AG09319 (cell line): ENCODE data around the gene STT3A.

Experiments used
- DNase-seq: peaks from one replicate; pipeline ENCODE4 v3.0.0-alpha.2; 2010; ENCODE audit warnings: low read depth; ENCODE audit errors: extremely low read depth
- TF ChIP-seq, protein P1 (sequence below): IDR thresholded peaks from 2 replicates; pipeline ENCODE4 v1.5.1; 2011; ENCODE audit warnings: low read depth, mild to moderate bottlenecking, inconsistent platforms, low read length, moderate library complexity

STT3A gene

GRCh38 chr11:125626288-125626950 is 33.8 kb downstream of the STT3A start:
- TF ChIP-seq, protein P1, sequence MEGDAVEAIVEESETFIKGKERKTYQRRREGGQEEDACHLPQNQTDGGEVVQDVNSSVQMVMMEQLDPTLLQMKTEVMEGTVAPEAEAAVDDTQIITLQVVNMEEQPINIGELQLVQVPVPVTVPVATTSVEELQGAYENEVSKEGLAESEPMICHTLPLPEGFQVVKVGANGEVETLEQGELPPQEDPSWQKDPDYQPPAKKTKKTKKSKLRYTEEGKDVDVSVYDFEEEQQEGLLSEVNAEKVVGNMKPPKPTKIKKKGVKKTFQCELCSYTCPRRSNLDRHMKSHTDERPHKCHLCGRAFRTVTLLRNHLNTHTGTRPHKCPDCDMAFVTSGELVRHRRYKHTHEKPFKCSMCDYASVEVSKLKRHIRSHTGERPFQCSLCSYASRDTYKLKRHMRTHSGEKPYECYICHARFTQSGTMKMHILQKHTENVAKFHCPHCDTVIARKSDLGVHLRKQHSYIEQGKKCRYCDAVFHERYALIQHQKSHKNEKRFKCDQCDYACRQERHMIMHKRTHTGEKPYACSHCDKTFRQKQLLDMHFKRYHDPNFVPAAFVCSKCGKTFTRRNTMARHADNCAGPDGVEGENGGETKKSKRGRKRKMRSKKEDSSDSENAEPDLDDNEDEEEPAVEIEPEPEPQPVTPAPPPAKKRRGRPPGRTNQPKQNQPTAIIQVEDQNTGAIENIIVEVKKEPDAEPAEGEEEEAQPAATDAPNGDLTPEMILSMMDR = peak; percentile 36
- DNase-seq = peak; percentile 66

GRCh38 chr11:125627236-125627910 is 34.7 kb downstream of the STT3A start:
- TF ChIP-seq, protein P1 = no peak

DNA sequence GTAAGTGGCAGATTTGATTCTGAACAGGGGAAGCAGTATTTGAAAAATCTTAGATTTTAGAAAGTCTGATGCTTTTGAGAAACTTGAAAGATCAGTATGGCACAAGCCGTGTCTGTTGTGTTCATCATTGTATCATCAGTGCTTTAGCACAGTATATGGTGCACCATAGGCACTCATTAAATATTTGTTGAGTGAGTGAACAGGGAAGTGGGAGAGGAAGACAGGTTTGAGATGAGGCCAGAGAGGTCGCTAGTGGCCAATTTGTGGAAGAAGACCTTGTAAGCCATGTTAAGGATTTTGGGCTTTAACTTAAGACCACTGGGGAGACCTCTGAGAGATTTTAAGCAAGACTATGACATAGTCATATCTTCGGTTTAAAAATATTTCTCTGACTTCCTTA is 45.2 kb downstream of the STT3A start:
- TF ChIP-seq, protein P1 = no peak
- no peak for DNase-seq

More at GRCh38 chr11:125627236-125627910, 34.7 kb downstream of the STT3A start:
- no peak for DNase-seq

GRCh38 chr11:125638315-125638714 is 45.7 kb downstream of the STT3A start:
- TF ChIP-seq, protein P1 = no peak
- no peak for DNase-seq

DNA sequence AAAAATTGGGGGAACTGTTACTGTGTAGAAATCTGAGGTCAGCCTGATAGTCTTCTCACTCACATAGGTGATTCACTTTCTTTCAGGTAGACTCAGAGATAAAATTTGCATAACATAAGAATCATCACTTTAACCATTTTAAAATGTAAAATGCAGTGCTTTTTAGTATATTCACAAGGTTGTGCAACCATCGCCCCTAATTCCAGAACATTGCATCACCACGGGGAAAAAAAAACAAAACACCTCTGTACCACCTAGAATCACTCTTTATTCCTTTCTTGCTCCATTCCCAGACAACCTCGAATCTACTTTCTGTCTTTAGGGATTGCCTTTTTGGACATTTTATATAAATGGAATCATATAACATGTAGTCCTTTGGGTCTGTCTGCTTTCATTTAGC is 53.2 kb downstream of the STT3A start:
- TF ChIP-seq, protein P1 = no peak
- DNase-seq = no peak

GRCh38 chr11:125649465-125650166 is 57.0 kb downstream of the STT3A start:
- no peak for DNase-seq
- TF ChIP-seq, protein P1 = no peak

GRCh38 chr11:125662689-125663088 is 70.0 kb downstream of the STT3A start:
- TF ChIP-seq, protein P1 = no peak
- DNase-seq = no peak
